Embryonic facial prominence (tissue), 1 donor: Measurements from ENCODE around the gene FAM120A.

Source experiments
- DNase-seq: peaks from one replicate; pipeline ENCODE4 v3.0.0-alpha.2; 2016; ENCODE audit errors: extremely low spot score

FAM120A gene

GRCh38 chr9:93577975-93578682, 126.6 kb downstream of the FAM120A start:
- no peak for DNase-seq

- DNase-seq = no peak
Measured at GRCh38 chr9:93578844-93579243, 127.4 kb downstream of the FAM120A start.

GRCh38 chr9:93579711-93580516, 128.4 kb downstream of the FAM120A start:
- DNase-seq = no peak

GRCh38 chr9:93580654-93581380, 129.3 kb downstream of the FAM120A start:
- DNase-seq = no peak

GRCh38 chr9:93582115-93582514, 130.6 kb downstream of the FAM120A start:
- DNase-seq = no peak

GRCh38 chr9:93582550-93582949, 131.1 kb downstream of the FAM120A start:
- DNase-seq = no peak

GRCh38 chr9:93585259-93585658, 133.8 kb downstream of the FAM120A start:
- DNase-seq = no peak

- no peak for DNase-seq
Measured at GRCh38 chr9:93585695-93586094, 134.2 kb downstream of the FAM120A start.

- no peak for DNase-seq
Measured at GRCh38 chr9:93586290-93587057, 135.0 kb downstream of the FAM120A start.

GRCh38 chr9:93587284-93587650, 135.8 kb downstream of the FAM120A start:
- no peak for DNase-seq

GRCh38 chr9:93587651-93588347, 136.3 kb downstream of the FAM120A start:
- no peak for DNase-seq

- no peak for DNase-seq
Measured at GRCh38 chr9:93588641-93589609, 137.4 kb downstream of the FAM120A start.

- DNase-seq = no peak
Measured at GRCh38 chr9:93589688-93590087, 138.2 kb downstream of the FAM120A start.

GRCh38 chr9:93590609-93591234, 139.2 kb downstream of the FAM120A start:
- DNase-seq = no peak

- DNase-seq = no peak
Measured at GRCh38 chr9:93591301-93592007, 140.0 kb downstream of the FAM120A start.

GRCh38 chr9:93592008-93592642, 140.6 kb downstream of the FAM120A start:
- no peak for DNase-seq

GRCh38 chr9:93592643-93593021, 141.1 kb downstream of the FAM120A start:
- no peak for DNase-seq

- no peak for DNase-seq
Measured at GRCh38 chr9:93593144-93593658, 141.7 kb downstream of the FAM120A start.
